GM19372 (cell line): Measurements from ENCODE around the gene SEMA3C.

Source experiments
- ATAC-seq: cut with Tn5 transposase; IDR thresholded peaks from one replicate; pipeline ENCODE4 v1.9.1; 2021; ENCODE audit warnings: mild to moderate bottlenecking, low read depth, moderate library complexity; ENCODE audit not compliant: unreplicated experiment

The SEMA3C gene

DNA sequence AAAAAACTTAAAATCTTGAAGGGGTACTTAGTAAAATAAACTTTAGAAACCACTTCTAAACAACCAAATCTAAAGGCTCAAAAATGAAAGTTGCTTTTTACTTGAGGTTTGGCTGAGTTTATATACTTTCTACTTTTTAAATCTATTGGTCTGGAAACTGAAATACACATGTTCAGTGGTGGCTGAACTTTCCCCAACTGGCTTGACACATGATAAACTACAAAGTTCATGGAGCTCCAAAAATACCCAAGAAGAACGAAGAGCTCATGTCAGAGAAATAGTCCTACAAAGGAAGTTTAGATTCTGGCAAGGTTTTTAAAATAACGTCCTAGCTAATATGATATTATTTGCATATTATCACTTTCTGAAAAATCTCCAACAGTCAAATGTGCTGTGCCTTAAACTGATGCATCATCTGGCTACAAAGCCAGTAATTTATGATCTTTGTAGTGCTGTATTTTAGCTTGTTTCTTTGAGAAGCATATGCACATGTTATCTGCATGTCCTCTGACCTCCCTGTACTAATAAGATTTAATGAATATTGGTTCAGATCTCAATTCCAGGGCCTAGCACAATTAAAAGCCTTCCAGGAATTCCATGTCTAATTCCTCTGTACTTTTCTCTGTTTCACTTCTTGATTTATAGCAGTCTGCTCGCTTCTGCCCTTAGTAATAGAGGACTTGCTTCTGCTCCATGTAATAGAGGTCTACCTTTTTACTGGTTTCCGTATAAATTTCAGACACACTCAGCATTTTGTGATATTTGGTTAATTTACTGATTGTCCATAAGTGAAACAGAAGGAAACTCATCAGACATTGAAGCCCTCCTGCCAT lies 28.2 kb downstream of the SEMA3C start:
- ATAC-seq, result no peak

DNA sequence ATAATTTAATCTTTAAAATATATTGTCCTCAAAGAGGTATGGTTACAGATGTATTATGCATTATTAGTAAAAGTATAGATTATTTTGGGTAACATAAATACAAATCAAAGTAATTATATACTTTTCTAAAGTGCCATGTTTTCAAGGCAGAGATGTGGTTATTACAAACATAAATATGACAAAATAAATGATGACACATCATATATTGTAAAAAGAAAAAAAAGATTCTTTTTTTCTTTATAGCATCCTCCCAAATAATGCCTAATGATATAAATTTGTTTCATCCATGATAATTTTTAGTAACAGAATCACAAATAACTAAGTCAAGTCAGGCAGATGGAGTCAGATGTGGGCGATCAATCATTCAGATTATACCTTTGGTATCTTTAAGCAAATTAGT lies 29.3 kb downstream of the SEMA3C start:
- ATAC-seq, result no peak

DNA sequence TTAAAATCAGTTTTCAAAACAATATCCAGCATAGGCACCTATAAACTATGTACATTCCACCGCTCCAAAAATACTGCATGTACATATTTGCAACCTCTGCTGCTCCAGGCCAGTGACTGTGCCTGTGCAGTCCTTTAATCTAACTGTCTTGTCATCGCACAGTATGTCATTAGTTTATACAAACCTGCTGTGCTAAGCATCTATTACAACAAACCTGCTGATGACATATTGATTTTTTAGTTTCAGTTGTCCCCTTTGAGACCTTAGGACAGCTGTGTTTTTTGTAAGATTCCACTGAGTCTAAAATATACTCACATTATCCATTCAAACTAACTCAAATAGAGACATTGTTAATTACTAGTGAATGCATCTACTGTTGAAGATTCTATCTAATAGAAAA lies 33.1 kb downstream of the SEMA3C start:
- no peak for ATAC-seq

DNA sequence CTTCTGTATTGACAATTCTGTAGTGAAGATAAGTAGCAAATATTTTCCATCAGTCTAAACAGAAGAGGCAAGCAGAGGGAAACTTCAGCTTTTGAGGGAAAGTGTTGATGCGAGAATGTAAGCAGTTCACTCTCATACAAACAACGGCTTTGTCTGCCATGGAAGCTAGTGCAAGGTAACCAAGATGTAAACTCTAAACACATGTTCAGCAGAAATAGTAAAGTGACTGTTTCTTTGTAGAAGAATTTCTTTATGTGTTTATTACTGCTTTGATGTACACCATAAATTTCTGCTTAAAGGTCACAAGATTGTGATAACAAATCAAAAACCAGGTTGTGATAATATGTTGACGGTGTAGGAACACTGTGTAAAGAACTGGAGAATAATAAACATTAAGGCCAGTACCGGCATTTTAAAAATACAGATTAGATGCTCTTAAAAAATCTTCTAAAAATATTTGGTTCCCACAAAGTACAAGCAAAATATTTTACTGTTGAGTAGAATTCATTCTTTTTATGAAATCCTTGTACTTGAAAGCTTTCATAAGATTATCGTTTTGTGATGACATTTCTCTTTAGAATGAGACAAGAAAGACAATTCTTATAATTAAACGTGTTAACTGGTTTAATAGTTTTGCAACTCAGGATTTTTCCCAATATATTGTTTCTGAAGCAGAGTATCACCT lies 34.2 kb downstream of the SEMA3C start:
- no peak for ATAC-seq

DNA sequence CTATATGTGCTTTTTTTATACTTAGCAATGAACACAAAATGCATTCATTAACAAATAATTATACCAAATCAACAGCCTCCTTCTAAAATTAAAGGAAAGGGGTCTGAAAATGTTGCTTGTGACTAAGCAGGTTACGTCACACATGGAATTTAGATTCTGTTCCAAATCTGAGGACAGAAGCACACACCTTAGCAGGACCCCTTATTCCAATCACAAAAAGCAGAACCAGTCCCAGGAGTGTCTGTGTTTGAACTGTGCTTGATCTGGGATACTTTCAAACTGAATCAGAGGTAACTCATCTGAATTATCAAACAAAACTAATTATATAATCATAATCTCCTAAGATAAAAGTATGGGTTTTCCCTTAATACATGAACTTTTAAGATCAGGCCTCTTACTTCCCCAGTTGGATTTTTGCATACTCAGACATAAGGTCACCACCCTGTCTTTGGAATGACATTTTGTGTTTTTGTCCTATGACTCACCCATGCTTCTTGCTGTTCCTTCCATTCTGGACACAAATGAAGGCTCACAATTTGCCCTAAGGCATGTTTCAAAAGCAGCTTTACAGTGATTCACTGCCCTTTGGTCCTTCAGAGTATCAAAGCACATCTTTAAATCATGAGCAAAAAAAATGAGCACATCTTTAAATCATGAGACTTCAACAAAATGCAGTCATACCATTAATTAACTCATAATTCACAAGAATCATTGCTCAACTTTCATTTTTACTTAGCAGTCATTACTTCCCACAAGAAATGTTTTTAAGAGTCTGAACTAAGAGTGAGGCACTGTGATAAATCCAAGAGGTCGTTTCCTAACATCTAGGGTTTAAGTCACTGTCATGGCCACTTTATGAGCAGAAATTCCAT lies 35.5 kb downstream of the SEMA3C start:
- no peak for ATAC-seq

DNA sequence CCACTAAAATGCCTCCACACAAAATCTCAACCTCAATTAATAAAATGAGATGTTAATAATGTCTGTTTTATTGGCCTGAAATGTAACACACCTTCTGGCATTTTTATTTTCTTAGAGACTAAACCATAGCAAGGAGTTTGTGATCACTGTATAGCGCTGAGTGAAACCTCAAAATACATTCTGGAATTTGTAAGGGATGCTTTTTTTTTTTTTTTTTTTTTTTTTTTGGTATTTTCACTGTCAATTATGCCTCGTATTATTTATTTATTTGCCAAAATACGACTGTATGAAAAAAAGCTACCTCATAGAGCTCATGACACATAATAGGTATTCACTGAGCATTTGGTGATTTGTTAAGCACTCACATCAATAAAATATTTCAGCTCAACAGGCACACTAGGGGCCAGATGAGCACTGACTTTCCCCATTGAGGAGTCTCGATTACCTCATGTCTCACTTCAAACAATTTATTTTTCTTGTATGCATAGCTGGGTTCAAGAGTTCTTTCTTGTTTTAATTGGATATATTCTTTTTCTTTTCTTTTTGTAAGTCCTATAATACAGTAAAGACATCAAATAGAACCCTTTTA lies 36.5 kb downstream of the SEMA3C start:
- ATAC-seq, result no peak

DNA sequence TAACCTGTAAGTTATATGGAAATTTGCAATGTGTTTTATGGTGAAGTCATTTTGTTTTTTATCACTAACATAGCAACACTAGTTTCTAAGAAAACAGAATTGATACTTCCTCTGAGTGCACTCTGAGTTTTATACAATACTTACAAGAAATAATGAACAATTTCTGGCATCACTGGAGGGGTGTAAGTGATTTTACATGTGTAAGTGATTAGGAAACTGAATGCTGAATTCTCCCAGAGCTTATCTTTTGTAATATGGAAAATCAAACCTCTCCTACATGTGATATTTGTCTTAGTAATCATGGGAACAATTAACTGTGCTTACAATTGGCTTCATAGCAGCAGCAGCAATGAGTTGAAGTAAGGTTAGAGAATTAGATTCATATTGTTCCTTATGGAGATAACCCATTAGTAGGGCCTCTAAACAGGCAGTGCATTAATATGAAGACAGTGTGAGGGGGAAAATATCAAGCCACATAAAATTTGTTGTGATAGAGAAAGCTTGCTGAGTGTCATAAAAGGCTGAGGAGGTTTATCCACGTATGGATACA lies 37.4 kb downstream of the SEMA3C start:
- ATAC-seq, result no peak

DNA sequence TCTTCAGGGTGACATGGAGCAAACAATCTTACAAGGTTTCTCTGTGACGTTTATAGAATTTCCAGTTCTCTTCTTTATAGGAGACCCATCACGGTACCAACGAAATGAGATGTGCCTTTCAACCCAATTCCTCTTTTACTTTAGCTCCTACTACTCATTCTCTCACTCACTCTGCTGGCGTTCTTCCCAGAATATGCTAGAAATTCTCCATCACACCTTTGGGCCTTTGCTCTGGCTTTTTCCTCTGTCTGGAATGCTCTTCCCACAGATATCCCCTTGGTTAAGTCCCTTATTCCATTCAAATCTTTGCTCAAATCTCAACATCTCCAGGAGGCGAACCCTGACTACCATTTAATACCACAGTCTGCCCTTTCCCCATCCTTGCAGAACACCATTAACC lies 39.0 kb downstream of the SEMA3C start:
- no peak for ATAC-seq

DNA sequence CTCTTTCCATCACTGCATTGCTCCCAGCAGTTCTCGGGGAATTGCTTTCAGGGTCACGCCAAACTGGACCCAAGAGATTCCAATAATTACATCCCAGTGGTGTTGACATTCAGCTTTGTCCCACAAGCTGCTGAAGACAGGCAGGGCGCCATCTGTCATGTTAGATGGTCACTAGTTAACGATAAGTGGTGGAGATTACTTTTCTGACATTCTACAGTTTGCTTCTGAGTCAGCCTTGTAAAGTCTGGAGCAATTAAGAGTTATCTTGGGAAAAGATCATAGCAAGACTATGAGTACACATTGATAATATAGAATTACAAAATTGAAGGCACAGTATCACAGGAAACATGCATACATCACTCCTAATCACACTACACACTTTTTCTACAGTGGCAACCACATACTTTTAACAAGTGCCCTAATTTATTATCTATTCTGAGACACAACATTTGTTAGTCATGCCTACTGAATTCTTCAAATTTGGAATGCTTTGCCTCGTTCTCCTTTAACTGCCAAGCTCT lies 41.9 kb downstream of the SEMA3C start:
- ATAC-seq, result no peak

DNA sequence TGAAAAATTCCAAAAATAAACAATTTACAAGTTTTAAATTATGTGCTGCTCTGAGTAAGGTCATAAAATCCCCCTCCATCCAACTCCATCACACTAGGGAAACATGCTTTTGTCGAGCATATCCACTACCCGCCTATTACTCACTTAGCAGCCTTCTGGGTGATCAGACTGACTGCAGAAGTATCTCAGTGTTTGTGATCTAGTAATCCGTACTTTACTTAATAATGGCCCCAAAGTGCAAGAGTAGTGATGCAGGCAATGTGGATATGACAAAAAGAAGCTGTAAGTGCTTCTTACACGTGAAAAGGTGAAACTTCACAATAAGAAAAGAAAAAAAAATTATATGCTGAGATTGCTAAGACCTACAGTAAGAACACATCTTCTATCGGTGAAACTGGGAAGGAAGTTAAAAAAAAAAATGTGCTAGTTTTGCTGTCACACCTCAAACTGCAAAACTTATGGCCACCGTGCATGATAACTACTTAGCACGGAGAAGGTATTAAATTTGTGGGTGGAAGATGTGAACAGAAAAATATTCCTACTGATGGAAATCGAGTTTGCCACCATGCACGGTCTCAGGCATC lies 43.2 kb downstream of the SEMA3C start:
- ATAC-seq, result no peak

DNA sequence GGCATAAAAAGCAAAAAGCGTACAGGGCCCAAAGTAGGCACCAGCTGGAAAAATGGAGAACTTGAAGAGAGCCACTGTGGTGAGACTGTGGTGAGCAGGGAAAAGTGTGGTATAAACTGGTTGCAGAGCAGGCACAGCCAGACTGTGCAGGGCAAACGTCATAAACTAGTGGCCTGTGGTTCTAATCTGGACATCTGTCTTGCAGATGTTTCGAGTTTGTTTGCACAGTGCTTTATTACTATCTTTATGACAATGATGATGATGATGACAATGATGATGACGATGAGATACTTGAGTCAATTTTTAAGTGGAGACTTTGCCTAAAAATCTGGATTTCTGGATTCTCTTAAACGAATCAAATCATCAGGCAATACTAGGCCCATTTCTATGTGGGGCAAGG lies 45.7 kb downstream of the SEMA3C start:
- ATAC-seq, result no peak

DNA sequence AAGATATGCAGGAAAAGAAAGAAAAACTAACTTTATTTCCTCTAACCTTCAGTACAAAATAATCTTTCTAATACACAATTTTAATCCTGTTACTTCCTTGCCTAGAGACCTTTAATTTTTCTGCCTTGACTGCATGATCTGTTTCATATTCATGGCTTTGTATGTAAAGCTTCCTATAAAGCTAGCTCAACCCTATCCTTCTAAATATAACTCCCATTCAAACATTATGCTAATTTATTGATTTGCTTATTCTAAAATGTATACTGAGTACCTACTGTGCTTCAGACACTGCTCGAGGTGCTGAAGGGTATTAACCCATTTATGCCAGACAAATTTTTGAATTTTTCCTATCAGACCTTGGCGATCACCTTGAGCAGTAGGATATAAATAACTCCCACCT lies 47.6 kb downstream of the SEMA3C start:
- ATAC-seq, result no peak

DNA sequence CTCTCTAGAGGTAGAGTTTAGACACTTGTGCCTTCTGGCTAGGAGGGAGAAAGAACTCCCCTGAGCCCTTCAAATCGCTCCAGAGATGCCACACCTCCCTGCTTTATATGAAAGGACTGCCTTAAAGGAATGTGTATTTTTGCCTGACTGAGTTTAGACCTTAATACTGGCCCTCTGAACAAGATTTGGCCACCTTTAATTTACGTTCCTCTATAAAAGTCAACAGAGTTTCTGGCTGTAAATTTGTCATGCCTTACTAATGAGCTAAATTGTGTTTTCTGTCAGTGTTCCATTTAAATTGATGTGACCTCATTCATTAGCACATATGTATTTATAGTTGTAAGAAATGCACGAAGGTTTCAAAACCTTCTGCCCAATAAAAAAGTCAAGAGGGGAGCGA lies 48.0 kb downstream of the SEMA3C start:
- no peak for ATAC-seq

DNA sequence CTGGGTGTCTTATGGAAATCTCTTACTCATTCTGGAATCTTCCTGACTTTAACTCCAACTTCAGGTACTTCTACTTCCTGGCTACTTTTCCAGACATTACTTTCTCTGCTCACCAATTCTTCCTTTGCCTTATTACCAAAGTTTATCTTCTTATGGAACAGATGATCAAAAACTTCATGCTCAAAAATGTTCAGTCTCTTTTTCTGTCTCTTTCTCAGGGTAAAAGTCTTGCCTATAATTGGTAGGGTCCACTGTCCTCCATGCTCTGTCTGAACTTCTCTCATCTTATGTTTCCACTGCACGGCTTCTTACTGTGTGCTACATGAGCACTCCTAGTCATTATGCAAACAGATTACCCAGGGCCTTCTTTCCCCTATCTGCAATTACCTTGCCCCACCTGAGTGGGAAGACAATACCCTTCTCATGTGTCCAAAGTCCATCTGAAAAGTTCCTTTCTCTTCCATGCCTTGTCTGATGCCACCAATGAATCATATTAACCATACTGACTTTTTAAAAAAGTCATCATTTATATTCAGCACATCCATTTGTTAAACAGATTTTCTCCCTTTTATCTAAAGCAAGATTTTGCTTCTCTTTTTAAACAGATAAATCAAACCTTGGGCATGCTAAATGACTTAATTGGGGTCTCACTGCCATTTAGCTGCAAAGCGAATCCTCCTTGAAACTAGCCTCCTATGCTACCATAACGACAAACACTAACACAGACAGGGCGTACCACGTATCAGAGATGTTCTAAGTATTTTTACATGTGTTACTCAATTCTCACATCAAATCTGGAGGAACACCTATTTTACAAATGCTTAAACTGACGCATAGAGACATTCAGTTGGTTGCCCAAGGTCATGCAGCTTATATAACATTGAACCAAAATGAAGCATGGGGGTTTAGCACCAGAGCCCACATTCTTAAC lies 48.8 kb downstream of the SEMA3C start:
- ATAC-seq, result no peak

DNA sequence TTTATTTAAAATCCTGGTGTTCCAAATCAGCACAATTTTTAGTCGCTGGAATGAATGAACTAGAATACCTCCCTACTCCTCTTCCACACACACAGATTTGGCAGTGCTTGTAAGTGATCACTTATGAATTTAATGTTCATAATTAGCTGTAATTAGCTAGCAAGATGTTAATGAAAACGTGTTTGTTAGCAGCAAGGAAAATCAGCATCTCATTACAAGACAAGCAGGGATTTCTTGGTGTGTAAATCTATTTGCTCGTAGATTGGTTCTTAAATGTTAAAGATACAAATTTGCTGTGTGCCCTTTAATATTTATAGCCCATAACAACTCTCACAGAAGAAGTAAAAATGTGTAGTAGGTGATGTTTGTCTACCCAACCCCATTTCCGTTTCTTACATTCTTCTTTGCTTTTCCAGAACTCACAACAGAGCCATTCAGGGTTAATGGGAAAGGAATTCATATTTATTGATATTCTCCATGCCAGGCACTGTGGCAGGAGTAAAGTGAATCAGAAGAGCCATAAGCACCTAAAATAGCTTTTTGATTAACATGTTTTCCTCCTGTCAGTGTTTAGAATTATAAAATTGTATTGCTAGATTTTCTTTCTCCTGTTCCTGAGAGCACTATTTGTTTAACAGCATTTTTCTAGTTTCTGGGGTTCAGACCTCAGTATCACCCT lies 49.6 kb downstream of the SEMA3C start:
- ATAC-seq, result no peak

DNA sequence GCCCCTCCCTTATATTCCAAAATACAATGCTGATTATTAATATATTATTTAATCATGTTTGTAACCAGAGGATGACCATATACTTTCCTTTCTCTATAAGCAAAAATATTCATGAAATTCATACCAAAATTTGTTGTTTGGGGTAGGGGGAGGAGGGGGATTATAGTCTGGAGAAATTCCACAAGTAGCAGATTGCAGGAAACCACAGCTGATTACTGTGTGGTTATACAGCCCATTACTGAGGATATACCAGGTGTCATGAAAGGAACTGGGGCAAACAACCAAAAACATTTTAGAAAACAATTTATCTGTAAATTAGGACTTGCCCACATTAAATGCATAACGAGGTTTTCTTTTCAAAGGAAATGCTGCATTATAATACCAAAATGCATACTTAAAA lies 50.3 kb downstream of the SEMA3C start:
- no peak for ATAC-seq

DNA sequence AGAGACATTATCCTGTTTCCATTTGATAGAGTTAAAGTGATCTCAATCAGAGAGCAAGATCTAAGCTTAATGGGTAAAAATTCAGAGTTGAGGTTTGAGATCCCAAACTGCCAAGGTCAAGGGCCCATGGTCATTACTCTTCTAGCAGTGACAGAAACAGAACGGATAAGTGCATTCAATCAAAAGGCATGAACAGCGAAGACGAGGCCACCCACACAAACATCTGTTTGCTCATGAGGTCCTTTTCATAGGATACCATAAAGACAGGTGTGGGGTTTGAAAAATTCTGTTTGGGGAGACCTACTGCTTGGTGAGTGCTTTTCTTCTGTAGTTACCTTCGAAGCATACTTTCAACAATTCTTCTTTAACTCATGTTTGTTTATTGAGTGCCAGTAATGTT lies 58.3 kb downstream of the SEMA3C start:
- ATAC-seq, result no peak

DNA sequence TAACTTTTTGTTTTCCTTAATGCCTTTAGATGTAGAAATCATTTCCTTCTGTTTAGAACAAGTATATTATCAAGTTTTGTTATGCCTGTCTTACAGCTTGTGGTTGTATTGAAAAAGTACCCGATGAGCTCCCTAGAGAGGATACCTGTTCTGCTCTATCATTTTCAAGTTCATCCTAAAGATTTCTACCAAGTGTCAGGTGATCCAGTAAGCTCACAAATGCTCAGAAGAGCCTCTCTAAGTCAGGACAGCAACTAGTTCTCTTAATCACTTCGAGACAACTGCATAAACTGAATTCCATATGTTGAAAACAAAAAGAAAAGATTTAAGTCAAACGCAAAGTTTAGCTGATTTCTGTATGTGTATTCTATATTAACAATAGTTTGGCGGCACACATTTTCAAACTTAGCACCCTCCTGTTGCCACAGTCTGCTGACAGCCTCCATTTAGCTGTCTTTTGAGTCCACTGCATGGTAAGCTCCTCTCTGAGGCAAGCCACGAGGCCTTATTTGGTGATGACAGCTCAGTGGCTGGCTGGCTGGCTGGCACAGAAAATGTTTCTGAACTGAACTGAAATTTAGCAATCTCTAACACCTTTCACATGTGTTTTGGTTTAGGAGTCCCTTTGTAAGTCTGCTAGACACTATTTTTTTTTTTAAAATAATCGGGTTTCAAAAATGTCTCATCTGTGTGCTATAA lies 59.4 kb downstream of the SEMA3C start:
- ATAC-seq, result no peak
